Ovary (tissue), 9 donors: ENCODE results near the gene CST4. TPM values are rescaled to one million over a fixed set of nuclear protein-coding genes. Genes with fewer than 3 reads are reported as not detected.
A peak's percentile ranks its signal among the peaks of the same experiment; 100 is the strongest.
"Not testable (repeated sequence)": the region's sequence is repeated elsewhere in the genome, so short reads cannot be mapped to it uniquely, and the experiment has no call there.

Experiments used
- DNase-seq, 5 donors: peaks; one replicate each; pipeline ENCODE4 v3.0.0-alpha.2; 2019 to 2020
- H3K27ac ChIP-seq, 2 donors: fragments of 200-600 bp; one replicate each; pipeline versions ENCODE4 v1.5.1 to v1.8.0; 2019 to 2022
- H3K27me3 ChIP-seq: fragments of 200-600 bp; one replicate; pipeline ENCODE4 v1.8.0; 2022
- H3K36me3 ChIP-seq: fragments of 200-600 bp; sonication (generic); one replicate; pipeline ENCODE4 v1.5.1; 2019
- H3K4me1 ChIP-seq: one replicate; pipeline ENCODE4 v1.8.1; 2013; ENCODE audit warnings: mild to moderate bottlenecking, moderate library complexity; ENCODE audit not compliant: insufficient read depth
- H3K4me3 ChIP-seq: fragments of 200-600 bp; sonication (generic); one replicate; pipeline ENCODE4 v1.5.1; 2017
- H3K9me3 ChIP-seq, 2 donors: fragments of 200-600 bp in 1 of 2; sonication (generic) in 1 of 2; one replicate each; pipeline versions ENCODE4 v1.5.1 to v1.8.1; 2013 to 2019; ENCODE audit warnings: mild to moderate bottlenecking in 1 of 2, moderate library complexity in 1 of 2
- CTCF ChIP-seq, 3 donors: fragments of 450-650 bp in 2 of 3; fragments of 200-600 bp in 1 of 3; IDR thresholded peaks; one replicate each; pipeline versions ENCODE4 v1.5.1 to v1.8.0; 2016 to 2022; ENCODE audit warnings: antibody characterized with exemption in 3 of 3, mild to moderate bottlenecking in 1 of 3
- EP300 ChIP-seq: sonication (generic); formaldehyde crosslinking; IDR thresholded peaks from one replicate; pipeline ENCODE4 v1.6.1; 2017; ENCODE audit warnings: antibody characterized with exemption
- POLR2A ChIP-seq: fragments of 450-650 bp; IDR thresholded peaks from one replicate; pipeline ENCODE4 v1.6.1; 2017; ENCODE audit warnings: antibody characterized with exemption, mild to moderate bottlenecking, moderate library complexity
- WGBS, 3 donors: extraction: QIAGEN DNeasy Blood & Tissue Kit in 1 of 3; methylation state at CpG; one replicate each; pipeline versions ENCODE4 v1.1.5 to v1.1.7; 2013 to 2017; 5-methylcytosine and 5-hydroxymethylcytosine counted together
- intact Hi-C, 4 donors: fragments of 100-400 bp; cut with DNase I; formaldehyde crosslinking; loops; one replicate each; pipeline versions ENCODE4 v1.11.0 to v1.15.1; 2022 to 2023
- polyA plus RNA-seq, 2 donors: library from polyadenylated mRNA; stranded (reverse); fragments of 200-250 nt in 1 of 2; fragments of 350-450 nt in 1 of 2; fragmentation: Illumina TruSeq in 1 of 2; extraction: RNeasy Lipid Tissue Mini Kit (QIAGEN cat#74804) in 1 of 2; gene quantifications; one replicate each; pipeline ENCODE4 v1.2.3, GENCODE V29; 2013 to 2014
- total RNA-seq, 7 donors: library from RNA; depleted of rRNA in 2 of 7; stranded (reverse); fragments of >200 nt in 2 of 7; fragmentation: NEBNext Ultra II Directional in 3 of 7; extraction: Animal tissue kit (Norgen Biotek cat#: 25700) in 3 of 7; gene quantifications; one replicate each; pipeline versions ENCODE4 v1.1.0 to v1.2.4, GENCODE V29; 2016 to 2023
- donor health status: DM: no; HTN: no; CAD: no; lungs with moderate emphysema.
- donor health status: DM: no; HTN: no; CAD: no.
- donor health status: Bipolar disorder and iron deficiency.
- donor health status: DM: yes; HTN: yes; CAD: no.
- donor health status: DM: no; HTN: no; CAD: no.
- donor health status: DM: yes; HTN: yes; CAD: no.

CST4 gene
- total and polyA plus RNA-seq, 9 donors: not detected

DNA sequence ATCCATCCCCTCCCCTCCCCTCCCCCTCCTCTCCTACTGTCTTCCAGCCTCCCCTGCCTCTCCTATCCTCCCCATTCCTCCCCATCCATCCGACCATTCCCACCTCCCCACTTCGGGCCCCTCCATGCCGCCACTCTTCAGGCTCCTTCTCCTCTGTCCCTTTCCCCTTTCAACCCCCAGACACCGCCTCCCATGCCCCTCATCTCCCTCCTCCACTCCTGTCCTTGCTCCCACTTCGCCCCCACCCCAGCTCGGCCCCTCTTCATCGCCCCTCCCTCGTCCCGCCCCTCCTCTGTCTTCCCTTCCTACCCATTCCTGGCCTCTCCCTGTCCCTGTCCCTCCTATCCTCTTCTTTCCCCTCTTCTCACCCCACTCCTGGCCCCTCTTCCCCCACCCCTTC is 50.5 kb downstream of the CST4 start:
- intact Hi-C loops: loop anchor here in 2 of 4 donors (10.0 kb wide), 2 partner anchors 274 to 284 kb away; partner anchors contain the start of genes GZF1 (in 1 of the 2) and NXT1 (in 1 of the 2)
- H3K27ac ChIP-seq: no peak overlapping the region
- DNase-seq: peak in 2 of 5 donors; percentile 52 to 56
- H3K4me3 ChIP-seq: no peak overlapping the region
- H3K4me1 ChIP-seq: peaks cover 22% of the 10 kb centered on the region
- no peaks in the 10 kb centered on the region for H3K36me3 ChIP-seq
- 52 to 60% (median 59%) methylated on average over 8 to 9 of the region's 9 CpGs for WGBS, 3 donors
- no peaks in the 10 kb centered on the region for H3K27me3 ChIP-seq
- TF ChIP-seq CTCF (IDR thresholded peaks at IDR 0.05): no peak
- TF ChIP-seq EP300: no peak
- no peak for TF ChIP-seq POLR2A
- H3K9me3 ChIP-seq: no peaks in the 10 kb centered on the region

- Histone ChIP-seq H3K27me3 (no peaks in the 10 kb centered on the region), H3K27ac (peak within 1 kb of the TSS; percentile 26 to 77), H3K4me1 (peaks cover 22% of the 10 kb centered on the region), H3K4me3 (peak within 1 kb of the TSS; percentile 97), H3K9me3 (no peaks in the 10 kb centered on the region), H3K36me3 (no peaks in the 10 kb centered on the region)
- intact Hi-C loops: loop anchor here in 2 of 4 donors (10.0 kb wide), 2 partner anchors 273 to 283 kb away; partner anchors contain the start of genes GZF1 (in 1 of the 2) and NXT1 (in 1 of the 2)
- peak; percentile 88 to 94 (median 93) for DNase-seq
- 0 to 1% (median 0%) methylated on average over 70 to 91 of the region's 92 CpGs for WGBS, 3 donors
- TF ChIP-seq CTCF (IDR thresholded peaks at IDR 0.05) (no peak), POLR2A (peak; percentile 87), EP300 (no peak)
Observed at GRCh38 chr20:23637282-23638221, 51.3 kb downstream of the CST4 start, which contains the start of gene CST3. TSS of gene CST3 (minus strand) at chr20:23637955. CDS start at chr20:23637862, 93 bp downstream.

DNA sequence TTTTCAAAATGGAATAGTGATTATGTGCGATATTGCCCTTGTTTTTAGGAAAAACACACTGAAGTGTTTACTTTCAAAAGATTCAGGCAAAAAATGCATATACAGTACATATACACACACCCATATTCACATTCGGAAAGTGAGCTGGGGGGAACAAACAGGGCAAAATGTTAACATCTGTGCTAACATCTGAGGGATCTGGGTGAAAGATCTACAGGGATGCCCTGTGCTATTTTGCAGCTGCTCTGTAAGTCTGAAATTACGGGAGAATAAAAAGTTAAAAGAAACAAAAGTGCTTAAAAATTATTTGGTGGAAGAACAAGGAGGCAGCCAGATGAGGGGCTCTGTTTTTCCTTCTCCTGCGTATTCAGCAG is 51.9 kb downstream of the CST4 start:
- Histone ChIP-seq H3K4me1 (peaks cover 21% of the 10 kb centered on the region), H3K36me3 (no peaks in the 10 kb centered on the region), H3K9me3 (no peaks in the 10 kb centered on the region), H3K27me3 (no peaks in the 10 kb centered on the region), H3K4me3 (peak overlapping the region; percentile 97), H3K27ac (peak overlapping the region; percentile 26 to 77)
- TF ChIP-seq EP300: no peak
- no peak for TF ChIP-seq POLR2A
- TF ChIP-seq CTCF (IDR thresholded peaks at IDR 0.05): no peak
- intact Hi-C loops: loop anchor here in 2 of 4 donors (10.0 kb wide), 2 partner anchors 272 to 282 kb away; partner anchors contain the start of genes GZF1 (in 1 of the 2) and NXT1 (in 1 of the 2)
- 13 to 14% (median 14%) methylated on average over 4 of the region's 4 CpGs for WGBS, 3 donors
- DNase-seq: no peak

GRCh38 chr20:23636182-23636907 is 52.5 kb downstream of the CST4 start:
- H3K27ac ChIP-seq: no peak overlapping the region
- H3K4me1 ChIP-seq: peaks cover 19% of the 10 kb centered on the region
- H3K36me3 ChIP-seq: no peaks in the 10 kb centered on the region
- TF ChIP-seq POLR2A (no peak), EP300 (no peak), CTCF (IDR thresholded peaks at IDR 0.05) (no peak)
- peak in 1 of 5 donors; percentile 36 for DNase-seq
- intact Hi-C loops: loop anchor here in 2 of 4 donors (10.0 kb wide), 2 partner anchors 272 to 282 kb away; partner anchors contain the start of genes GZF1 (in 1 of the 2) and NXT1 (in 1 of the 2)
- WGBS, 3 donors: 61 to 79% (median 77%) methylated on average over 18 to 19 of the region's 19 CpGs
- no peaks in the 10 kb centered on the region for H3K27me3 ChIP-seq
- H3K9me3 ChIP-seq: no peaks in the 10 kb centered on the region
- peak overlapping the region; percentile 97 for H3K4me3 ChIP-seq

- intact Hi-C loops: loop anchor here in 2 of 4 donors (10.0 kb wide), 2 partner anchors 271 to 281 kb away; partner anchors contain the start of genes GZF1 (in 1 of the 2) and NXT1 (in 1 of the 2)
- peaks cover 13% of the 10 kb centered on the region for H3K4me1 ChIP-seq
- not testable (repeated sequence) for DNase-seq, H3K4me3 ChIP-seq, H3K27me3 ChIP-seq, H3K9me3 ChIP-seq, H3K27ac ChIP-seq, H3K36me3 ChIP-seq
- whole genome bisulfite sequencing, 3 donors: 63 to 82% (median 68%) methylated on average over 1 to 2 of the region's 2 CpGs
Observed at GRCh38 chr20:23635768-23636090, 53.1 kb downstream of the CST4 start.
